T-helper 1 cell treated with Interleukin-12 subunit alpha and Interleukin-12 subunit beta and Interleukin-4 antibody, amounts not matched to agents 30 ng/mL and 1 ng/mL, for 36 hours (primary cell): ENCODE results near the gene TMEM9. TPM values are rescaled to one million over a fixed set of nuclear protein-coding genes. Genes with fewer than 3 reads are reported as not detected.

Experiments
- intact Hi-C: fragments of 100-400 bp; cut with micrococcal nuclease; formaldehyde crosslinking; loops from one replicate; pipeline ENCODE4 v1.15.1; 2024
- total RNA-seq: library from RNA; stranded (reverse); gene quantifications from 2 replicates; pipeline ENCODE4 v1.2.3, GENCODE V29; 2022

Gene TMEM9
- total RNA-seq, 1 donor from 2014 or later, result 12.5 TPM

DNA sequence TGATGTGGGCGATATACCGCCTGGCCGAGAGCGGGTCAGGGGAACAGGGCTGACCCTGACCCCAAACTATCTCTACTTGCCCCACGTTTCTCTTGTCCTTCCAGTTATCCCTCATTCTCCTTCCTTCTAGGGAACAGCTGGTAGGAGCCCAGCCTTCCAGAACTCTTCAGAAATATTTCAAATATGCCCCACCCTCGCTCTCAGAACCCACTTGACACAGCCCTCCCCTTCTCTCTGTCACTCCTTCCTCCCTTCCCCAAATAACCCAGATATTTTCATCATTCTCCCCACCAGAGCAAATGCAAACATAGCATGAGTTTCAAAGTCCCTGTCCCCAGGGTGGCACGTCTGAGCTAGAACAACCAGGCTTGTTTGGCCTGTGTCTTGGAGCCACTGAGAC, 43.1 kb downstream of the TMEM9 start:
- intact Hi-C loops, result loop anchor here (5.0 kb wide), 1 partner anchor 224 kb away; no protein-coding TSS in a partner anchor

- intact Hi-C loops, result loop anchor here (5.0 kb wide), 1 partner anchor 223 kb away; no protein-coding TSS in a partner anchor
These were observed 43.7 kb downstream of the TMEM9 start for GRCh38 chr1:201110616-201111015.

DNA sequence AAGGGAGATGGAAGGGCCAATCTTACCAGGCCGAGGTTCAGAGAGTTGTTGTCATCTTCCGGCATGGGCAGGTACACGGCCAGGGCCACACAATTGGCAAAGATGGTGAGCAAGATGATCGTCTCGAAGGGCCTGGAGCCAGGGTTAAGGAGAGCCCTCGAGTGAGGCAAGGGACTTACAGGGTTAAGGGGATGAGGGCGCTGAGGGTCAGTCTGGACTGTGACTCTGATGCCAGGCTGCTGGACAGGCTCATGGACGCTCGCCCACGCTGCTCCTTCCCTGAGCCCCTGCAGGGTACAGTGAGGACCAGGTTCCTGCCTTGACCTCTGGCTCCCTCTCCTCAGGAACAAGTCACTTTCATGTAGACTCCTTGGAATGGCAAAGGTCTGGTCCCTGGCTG, 44.1 kb downstream of the TMEM9 start:
- intact Hi-C loops, result loop anchor here (5.0 kb wide), 1 partner anchor 223 kb away; no protein-coding TSS in a partner anchor

GRCh38 chr1:201109651-201110050, 44.6 kb downstream of the TMEM9 start:
- intact Hi-C loops, result loop anchor here (5.0 kb wide), 1 partner anchor 222 kb away; no protein-coding TSS in a partner anchor

- intact Hi-C loops, result no loop called here
These were observed 45.7 kb downstream of the TMEM9 start for GRCh38 chr1:201108614-201109013.

DNA sequence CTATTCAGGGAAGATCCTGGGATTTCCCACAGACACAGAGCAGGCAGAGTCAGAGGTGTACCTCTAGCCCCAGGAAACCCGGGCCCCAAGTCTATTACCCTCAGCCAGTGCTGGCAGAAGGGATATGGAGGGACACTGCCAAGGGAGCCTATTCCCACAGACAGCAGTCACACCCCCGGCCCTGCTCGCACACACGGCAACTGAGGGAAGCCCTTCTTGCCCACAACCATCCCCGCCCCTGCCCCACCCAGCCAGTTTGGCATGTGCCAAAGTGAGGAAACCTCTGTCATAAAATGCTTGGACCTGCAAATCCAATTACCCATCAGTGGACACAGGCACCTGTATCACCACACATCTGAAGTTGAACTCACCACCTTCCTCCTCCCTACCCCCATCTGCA, 48.6 kb downstream of the TMEM9 start:
- intact Hi-C loops, result no loop called here

DNA sequence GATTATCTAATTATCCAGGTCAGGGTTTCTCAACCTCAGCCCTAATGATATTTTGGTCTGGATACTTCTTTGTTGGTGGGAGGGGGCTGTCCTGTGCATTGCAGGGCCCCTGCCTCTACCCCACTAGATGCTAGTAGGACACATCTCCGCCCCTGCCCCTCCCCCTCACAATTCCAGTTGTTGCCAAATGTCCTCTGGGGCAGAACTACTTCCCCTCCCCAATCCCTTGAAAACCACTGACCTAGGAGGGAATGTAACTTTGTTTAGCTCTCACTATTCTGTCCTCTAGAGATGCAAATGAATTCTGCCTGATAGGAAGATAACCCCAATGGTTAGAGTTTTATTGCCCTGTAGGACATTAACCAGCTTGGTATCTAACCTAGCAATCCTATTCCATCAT, 50.1 kb downstream of the TMEM9 start:
- intact Hi-C loops, result no loop called here

DNA sequence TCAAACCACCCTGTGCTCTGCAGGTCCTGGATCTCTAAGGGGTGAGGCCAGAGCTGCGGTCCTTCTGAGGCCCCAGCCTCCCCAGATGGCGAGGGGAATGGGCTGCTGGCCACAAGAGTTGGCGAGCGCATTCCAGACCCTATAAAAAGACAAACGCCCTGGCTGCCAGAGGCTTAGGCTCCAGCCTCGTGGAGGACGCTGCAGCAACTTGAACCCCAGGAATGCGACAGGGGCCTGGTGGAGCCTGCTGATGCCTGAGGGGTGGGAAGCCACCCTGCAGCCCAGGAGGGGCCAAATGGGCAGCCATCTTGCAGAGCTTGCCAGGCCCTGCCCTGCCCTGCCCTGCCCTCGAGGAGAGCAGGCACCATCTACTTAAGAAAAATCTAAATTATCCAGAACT, 50.6 kb downstream of the TMEM9 start:
- intact Hi-C loops, result no loop called here

GRCh38 chr1:201100169-201100930, 53.9 kb downstream of the TMEM9 start:
- intact Hi-C loops, result no loop called here

GRCh38 chr1:201098992-201099677, 55.1 kb downstream of the TMEM9 start:
- intact Hi-C loops, result no loop called here

- intact Hi-C loops, result no loop called here
These were observed 57.1 kb downstream of the TMEM9 start for GRCh38 chr1:201096977-201097856.

- intact Hi-C loops, result no loop called here
These were observed 58.2 kb downstream of the TMEM9 start for GRCh38 chr1:201096041-201096461.

DNA sequence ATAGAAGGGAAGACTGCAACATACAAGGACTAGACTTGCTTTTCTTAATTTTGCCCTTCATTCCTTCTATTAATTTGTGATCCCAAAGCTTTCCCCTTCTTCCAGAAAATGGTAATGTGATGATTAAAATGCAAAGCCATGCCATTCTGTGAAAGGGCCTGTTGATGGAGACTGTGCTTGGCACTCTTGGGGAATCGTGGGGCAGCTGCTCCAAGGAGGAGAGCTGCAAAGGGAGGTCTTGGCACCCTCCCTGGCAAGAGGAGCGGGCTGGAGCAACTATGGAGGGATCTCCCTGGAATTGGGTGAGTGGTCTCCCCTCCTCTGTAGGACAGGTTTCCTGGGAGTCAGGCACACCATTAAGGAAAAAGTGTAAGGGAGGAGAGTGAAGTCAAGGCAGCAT, 58.7 kb downstream of the TMEM9 start:
- intact Hi-C loops, result no loop called here

DNA sequence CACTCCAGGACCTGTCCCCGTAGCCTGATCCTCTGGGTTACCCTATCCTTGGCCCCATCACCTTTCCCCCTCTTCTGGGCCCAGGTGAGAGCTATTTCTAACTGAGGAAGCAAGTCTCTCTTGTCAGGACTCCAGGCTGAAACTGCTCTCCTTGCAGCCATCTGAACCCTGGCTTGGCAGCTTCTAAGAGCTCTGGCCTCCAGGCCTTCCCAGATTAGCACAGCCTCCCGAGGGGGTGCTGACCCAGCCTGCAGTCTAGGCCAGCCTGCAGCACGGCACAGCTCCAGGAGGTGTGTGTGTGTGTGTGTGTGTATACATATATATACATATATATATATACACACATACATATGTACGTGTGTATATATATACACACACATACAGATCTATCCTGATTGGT, 59.4 kb downstream of the TMEM9 start:
- intact Hi-C loops, result no loop called here

DNA sequence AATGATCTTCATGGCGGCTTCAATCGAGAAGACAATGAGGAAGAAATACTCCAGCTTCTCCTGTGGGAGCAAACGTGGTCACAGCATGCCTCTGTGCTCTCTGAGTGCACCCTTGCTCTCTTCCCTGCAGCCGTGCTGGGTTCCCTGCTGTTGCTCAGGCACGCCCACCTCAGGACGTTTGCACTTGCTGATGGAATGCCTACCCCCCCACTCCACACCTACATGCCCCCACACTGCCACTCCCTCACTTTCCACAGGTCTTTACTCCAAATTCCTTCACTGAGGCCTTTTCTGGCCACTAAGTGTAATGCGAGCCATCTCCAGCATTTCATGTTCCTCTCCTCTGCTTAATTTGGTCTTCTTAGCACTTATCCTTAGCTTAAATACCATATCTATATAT, 60.3 kb downstream of the TMEM9 start:
- intact Hi-C loops, result no loop called here

GRCh38 chr1:201093561-201093960, 60.7 kb downstream of the TMEM9 start:
- intact Hi-C loops, result no loop called here

GRCh38 chr1:201092738-201093137, 61.5 kb downstream of the TMEM9 start:
- intact Hi-C loops, result no loop called here

- intact Hi-C loops, result no loop called here
These were observed 63.0 kb downstream of the TMEM9 start for GRCh38 chr1:201091256-201091655.

DNA sequence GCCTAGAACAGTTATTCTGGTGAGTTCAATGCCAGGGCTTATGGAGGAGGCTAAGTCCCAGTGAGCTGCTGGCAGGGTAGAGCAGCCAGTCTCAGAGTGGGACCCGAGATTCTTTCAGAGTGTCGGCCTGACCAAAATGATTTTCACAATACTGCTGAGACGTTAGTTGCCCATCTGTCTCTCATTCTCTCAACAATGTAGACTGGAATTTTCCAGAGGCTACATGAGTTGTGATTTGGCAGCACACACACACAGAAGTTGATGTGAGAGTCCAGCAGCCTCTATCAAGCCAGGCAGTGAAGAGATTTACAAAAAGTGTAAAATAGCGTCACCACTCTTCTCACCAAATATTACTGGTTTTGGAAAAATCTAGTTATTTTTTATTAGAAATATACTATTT, 63.7 kb downstream of the TMEM9 start:
- intact Hi-C loops, result no loop called here

GRCh38 chr1:201089596-201089995, 64.7 kb downstream of the TMEM9 start:
- intact Hi-C loops, result no loop called here

DNA sequence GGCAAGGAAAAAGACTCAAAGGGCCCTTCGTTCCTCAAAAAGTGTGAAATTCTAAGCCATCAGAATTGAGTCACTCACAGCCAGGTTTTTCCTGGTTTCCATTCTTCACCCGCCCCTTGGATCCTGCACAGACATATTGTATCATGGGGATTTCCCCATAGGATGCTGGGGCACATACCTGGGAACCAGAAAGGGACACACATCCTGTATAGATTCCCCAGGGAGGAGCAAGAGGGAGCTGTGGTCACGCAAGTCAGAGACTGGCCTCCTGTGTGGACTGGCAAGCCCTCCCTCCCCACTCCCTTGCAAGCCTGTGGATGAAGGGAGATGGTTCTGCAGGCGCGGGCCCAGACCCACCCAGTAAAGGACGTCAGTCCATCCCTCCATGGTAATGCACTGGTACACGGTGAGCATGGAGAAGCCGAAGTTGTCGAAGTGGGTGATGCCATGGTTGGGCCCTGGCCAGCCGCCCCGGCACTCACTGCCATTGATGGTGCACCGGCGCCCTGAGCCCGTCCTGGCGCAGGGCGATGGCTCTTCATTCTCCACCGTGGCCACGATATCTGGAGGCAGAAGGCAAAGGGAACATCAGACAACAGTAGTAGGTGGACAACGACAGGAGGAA, 65.3 kb downstream of the TMEM9 start:
- intact Hi-C loops, result no loop called here
